ENCODE data around the gene TRIM71.

DNA sequence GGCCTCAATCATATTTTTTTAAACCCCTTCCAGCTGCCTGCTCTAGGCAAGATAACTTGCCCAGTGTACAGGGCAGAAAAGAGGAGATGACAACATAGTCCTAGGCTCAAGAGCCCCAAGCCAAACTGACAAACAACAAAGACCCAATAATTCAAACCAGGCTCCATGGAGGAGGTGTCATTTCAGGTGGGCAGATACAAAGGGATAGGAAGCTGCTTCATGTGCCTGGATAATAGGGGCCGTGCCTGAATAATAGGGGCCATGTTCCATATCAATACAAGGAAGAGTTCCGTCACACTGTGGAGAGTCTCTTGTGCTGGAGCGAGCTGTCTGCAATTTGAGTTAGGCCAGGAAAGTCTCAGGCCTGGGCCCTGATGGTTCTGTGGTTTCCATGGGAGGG lies 35.4 kb upstream of the TRIM71 start:
- TF ChIP-seq CTCF (IDR thresholded peaks at IDR 0.05) = no peak
- TF ChIP-seq POLR2A (IDR thresholded peaks at IDR 0.05) = no peak
- no peak for TF ChIP-seq EP300 (IDR thresholded peaks at IDR 0.05)
